PFSK-1 (cell line): Measurements from ENCODE around the gene ATPAF1.

ENCODE experiments used
- TAF1 ChIP-seq: IDR thresholded peaks from 2 replicates; pipeline ENCODE4 v1.6.1; 2012; ENCODE audit warnings: low read length, control low read depth, borderline replicate concordance; ENCODE audit not compliant: insufficient read depth
- TF ChIP-seq, protein P1 (sequence below), 2 experiments: IDR thresholded peaks; 2 replicates each; pipeline versions ENCODE4 v1.6.1 to v1.8.0; 2011 to 2012; ENCODE audit warnings: low read depth in 2 of 2, low read length in 2 of 2, control low read depth in 1 of 2, inconsistent platforms in 1 of 2, mild to moderate bottlenecking in 1 of 2, moderate library complexity in 1 of 2; ENCODE audit not compliant: insufficient read depth in 1 of 2

DNA sequence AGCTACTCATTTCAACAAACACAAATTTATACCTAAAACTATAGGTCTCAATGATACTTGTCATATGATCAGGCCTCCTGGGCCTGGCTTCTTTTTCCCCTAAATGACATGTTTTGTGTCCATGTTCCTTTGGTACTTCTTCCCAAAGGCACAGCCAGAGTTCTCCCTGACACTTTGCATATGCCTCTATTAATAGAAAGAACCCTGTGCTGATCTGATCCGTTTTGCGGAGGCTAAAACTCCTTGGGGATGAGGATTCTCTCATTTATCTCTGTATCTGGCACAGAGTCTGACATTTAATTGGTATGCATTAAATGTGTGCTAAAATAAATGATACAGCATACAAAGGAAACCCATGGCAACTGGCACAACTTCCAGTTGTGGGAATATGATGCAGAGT is 11.5 kb downstream of the ATPAF1 start:
- TF ChIP-seq, protein P1, sequence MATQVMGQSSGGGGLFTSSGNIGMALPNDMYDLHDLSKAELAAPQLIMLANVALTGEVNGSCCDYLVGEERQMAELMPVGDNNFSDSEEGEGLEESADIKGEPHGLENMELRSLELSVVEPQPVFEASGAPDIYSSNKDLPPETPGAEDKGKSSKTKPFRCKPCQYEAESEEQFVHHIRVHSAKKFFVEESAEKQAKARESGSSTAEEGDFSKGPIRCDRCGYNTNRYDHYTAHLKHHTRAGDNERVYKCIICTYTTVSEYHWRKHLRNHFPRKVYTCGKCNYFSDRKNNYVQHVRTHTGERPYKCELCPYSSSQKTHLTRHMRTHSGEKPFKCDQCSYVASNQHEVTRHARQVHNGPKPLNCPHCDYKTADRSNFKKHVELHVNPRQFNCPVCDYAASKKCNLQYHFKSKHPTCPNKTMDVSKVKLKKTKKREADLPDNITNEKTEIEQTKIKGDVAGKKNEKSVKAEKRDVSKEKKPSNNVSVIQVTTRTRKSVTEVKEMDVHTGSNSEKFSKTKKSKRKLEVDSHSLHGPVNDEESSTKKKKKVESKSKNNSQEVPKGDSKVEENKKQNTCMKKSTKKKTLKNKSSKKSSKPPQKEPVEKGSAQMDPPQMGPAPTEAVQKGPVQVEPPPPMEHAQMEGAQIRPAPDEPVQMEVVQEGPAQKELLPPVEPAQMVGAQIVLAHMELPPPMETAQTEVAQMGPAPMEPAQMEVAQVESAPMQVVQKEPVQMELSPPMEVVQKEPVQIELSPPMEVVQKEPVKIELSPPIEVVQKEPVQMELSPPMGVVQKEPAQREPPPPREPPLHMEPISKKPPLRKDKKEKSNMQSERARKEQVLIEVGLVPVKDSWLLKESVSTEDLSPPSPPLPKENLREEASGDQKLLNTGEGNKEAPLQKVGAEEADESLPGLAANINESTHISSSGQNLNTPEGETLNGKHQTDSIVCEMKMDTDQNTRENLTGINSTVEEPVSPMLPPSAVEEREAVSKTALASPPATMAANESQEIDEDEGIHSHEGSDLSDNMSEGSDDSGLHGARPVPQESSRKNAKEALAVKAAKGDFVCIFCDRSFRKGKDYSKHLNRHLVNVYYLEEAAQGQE (IDR thresholded peaks at IDR 0.05; ENCODE audit: insufficient read depth in 1 of 2, low read depth in 2 of 2, low read length in 2 of 2): no peak
- no peak for TF ChIP-seq TAF1
